HG03575 (cell line): ENCODE results near the gene RSBN1.
A peak's percentile ranks its signal among the peaks of the same experiment; 100 is the strongest.
"Not testable (repeated sequence)": the region's sequence is repeated elsewhere in the genome, so short reads cannot be mapped to it uniquely, and the experiment has no call there.

Experiments
- ATAC-seq: cut with Tn5 transposase; IDR thresholded peaks from one replicate; pipeline ENCODE4 v1.9.1; 2021; ENCODE audit not compliant: unreplicated experiment, insufficient number of reproducible peaks, low FRiP score; ENCODE audit errors: extremely low read depth

Gene RSBN1

GRCh38 chr1:113811888-113812660 lies at the start of gene RSBN1:
Gene RSBN1, minus strand, starts transcription at chr1:113812476. Its CDS starts 64 bp downstream, at chr1:113812412.
- ATAC-seq = peak; percentile 91

GRCh38 chr1:113861641-113862040 lies 49.4 kb upstream of the RSBN1 start:
- no peak for ATAC-seq

GRCh38 chr1:113860891-113861290 lies 48.6 kb upstream of the RSBN1 start:
- ATAC-seq = no peak

GRCh38 chr1:113859478-113860175 lies 47.4 kb upstream of the RSBN1 start:
- peak; percentile 81 for ATAC-seq

- ATAC-seq = no peak
Observed at GRCh38 chr1:113858982-113859381, 46.7 kb upstream of the RSBN1 start.

- no peak for ATAC-seq
Observed at GRCh38 chr1:113858418-113858817, 46.1 kb upstream of the RSBN1 start.

GRCh38 chr1:113857776-113858175 lies 45.5 kb upstream of the RSBN1 start:
- no peak for ATAC-seq

- ATAC-seq = no peak
Observed at GRCh38 chr1:113856401-113856790, 44.1 kb upstream of the RSBN1 start.

- ATAC-seq = no peak
Observed at GRCh38 chr1:113855630-113856400, 43.5 kb upstream of the RSBN1 start.

GRCh38 chr1:113854234-113854633 lies 42.0 kb upstream of the RSBN1 start:
- ATAC-seq = no peak

GRCh38 chr1:113852694-113853093 lies 40.4 kb upstream of the RSBN1 start:
- not testable (repeated sequence) for ATAC-seq

GRCh38 chr1:113850127-113850796 lies 38.0 kb upstream of the RSBN1 start:
- ATAC-seq = no peak

GRCh38 chr1:113849072-113849471 lies 36.8 kb upstream of the RSBN1 start:
- ATAC-seq = no peak

- ATAC-seq = no peak
Observed at GRCh38 chr1:113846391-113847035, 34.2 kb upstream of the RSBN1 start.

- ATAC-seq = no peak
Observed at GRCh38 chr1:113836534-113836933, 24.3 kb upstream of the RSBN1 start.

- no peak for ATAC-seq
Observed at GRCh38 chr1:113835686-113836290, 23.5 kb upstream of the RSBN1 start.

- ATAC-seq = no peak
Observed at GRCh38 chr1:113834716-113835115, 22.4 kb upstream of the RSBN1 start.

- no peak for ATAC-seq
Observed at GRCh38 chr1:113830039-113830438, 17.8 kb upstream of the RSBN1 start.
